HG02759 (cell line): ENCODE data around the gene TMEM271.

Experiments
- ATAC-seq: cut with Tn5 transposase; IDR thresholded peaks from one replicate; pipeline ENCODE4 v1.9.1; 2021; ENCODE audit warnings: mild to moderate bottlenecking, moderate library complexity; ENCODE audit not compliant: unreplicated experiment

Gene TMEM271

DNA sequence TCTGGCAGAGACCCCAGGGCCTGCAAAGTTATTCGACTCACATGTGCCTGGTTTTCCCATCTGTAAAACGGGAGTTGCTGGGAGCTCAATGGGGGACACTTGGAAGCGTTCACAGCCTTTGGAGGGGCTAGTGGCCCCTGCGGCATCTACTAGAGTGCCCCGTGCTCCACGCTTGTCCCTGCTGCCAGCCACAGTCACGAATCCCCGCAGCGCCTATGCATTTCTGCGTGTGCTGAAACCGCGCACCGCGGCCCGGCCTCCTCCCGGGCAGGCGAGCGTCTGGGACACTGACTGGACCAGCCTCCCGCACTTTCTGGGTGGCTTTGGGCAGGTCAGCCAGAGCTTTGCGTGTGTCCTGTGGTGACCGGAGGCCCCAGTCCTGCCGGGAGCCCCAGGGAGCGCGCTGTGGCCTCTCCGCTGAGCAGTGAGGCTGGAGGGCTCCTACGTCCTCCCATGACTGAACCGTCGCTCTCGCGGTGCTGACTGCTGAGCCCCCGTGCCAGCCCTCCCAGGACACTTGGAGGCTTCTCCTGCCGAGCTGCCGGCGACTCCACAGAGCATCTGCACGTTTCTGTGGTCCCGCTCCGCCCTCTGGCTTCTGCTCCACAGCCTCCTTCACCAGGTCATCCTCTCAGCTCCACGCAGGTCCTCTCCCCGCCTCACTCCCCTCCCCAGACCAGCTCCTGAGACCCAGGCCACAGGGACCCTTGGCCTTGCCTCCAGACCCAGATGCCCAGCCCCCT is 40.7 kb downstream of the TMEM271 start:
- no peak for ATAC-seq

DNA sequence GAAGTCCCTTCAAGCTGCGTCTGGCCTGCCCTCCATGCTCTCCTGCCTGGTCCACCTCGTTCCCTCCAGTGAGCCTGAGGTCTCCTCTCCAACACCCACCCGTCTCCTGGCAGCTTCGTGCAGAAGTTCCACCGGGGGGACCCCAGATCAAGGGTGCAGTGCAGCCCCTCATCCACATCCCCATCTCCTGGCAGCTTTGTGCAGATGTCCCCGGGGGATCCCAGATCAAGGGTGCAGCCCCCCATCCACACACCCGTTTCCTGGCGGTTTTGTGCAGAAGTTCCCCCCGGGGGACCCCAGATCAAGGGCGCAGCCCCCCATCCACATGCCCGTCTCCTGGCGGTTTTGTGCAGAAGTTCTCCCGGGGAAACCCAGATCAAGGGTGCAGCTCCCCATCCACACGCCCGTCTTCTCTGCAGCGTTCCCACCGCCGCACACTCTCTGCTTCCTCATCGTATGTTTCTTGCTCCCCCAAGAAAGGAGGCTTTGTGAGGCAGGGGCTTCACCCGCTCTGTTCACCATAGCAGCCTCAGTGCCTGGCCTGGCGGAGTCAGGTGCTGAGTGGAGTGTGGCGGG is 41.4 kb downstream of the TMEM271 start:
- no peak for ATAC-seq

DNA sequence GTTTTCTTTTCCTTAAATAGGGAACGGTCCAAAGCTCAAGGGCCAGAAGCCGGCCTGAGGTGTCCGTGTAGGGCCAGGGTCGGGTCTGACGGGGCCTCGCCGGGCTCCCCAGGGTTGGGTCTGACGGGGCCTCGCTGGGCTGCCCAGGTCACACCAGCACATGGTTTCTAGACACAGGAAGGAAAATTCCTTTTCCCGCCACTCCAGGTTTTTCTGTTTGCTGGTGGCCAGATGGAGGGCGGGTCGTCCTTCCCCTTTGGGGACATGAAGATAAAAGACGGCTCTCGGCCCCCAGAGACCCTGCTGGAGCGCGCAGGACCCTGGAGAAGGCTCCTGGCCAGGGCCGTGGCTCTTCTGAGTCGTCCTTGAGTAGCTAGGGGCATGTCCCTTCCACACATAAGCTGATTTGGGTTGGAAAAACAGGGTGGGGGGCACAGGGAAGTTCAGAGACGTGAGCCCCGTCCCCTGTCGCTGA is 42.0 kb downstream of the TMEM271 start:
- ATAC-seq = no peak

DNA sequence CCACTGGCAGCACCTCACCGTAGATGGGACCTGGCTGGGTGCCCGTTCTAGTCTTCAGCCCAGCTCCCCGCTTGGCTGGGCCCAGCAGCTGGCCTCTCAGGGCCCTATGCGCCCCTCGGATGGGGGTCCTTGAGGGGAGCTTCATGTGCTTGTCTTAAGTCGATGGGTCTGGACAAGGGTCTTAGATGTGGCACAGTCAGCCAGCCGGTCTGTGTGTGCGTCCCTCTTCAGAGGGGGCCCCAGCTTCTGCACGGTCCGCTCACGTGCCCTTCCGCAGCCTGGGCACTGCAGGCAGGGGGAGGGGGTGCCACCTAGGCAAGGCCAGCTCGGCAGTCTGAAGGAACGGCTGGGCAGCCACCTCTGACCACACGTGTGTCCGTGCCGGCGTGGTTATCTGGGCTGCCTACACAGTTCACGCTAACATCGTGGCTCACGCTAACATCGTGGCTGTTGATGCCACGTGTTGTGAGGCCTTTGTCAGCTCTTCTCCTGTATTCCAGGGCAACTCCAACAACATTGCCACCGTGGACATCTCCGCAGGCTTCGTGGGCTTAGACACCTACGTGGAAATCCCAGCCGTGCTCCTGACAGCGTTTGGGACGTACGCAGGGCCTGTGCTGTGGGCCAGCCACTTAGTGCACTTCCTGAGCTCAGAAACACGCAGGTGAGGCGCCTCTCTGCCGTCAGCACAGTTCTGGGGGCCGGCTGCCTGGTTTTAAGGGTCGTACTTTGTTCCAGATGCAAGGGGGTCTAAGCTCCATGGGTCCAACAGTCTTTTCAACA is 42.6 kb downstream of the TMEM271 start:
- ATAC-seq = no peak

DNA sequence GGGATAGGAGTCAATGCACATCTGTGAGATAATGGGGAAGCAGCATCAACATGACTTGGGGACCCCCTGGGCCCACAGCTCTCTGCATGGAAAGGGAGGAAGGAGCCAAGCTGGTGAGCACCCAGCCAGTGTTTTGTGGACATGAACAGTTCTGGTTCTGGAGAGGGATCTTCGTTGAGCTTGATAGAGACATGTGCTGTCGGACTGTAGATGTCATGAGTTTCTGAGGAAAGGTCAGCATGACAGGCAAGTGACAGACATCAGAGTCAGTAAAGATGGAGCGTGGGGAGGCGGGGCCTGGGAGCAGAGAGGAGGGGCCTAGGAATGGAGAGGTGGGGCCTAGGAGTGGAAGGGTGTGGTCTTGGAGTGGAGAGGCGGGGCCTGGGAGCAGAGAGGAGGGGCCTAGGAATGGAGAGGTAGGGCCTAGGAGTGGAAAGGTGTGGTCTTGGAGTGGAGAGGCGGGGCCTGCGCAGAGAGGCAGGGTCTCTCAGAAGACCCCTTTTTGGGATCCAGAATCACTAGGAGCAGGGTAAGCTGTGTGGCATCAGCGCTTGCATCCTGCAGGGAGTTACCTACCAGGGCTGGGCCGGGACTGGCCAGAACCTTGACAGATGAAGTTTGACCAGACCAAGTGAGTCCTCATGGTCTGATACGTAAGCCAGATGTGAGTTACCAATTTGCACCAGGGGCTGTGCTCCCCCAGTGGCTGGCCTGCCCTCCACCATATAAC is 43.3 kb downstream of the TMEM271 start:
- no peak for ATAC-seq

DNA sequence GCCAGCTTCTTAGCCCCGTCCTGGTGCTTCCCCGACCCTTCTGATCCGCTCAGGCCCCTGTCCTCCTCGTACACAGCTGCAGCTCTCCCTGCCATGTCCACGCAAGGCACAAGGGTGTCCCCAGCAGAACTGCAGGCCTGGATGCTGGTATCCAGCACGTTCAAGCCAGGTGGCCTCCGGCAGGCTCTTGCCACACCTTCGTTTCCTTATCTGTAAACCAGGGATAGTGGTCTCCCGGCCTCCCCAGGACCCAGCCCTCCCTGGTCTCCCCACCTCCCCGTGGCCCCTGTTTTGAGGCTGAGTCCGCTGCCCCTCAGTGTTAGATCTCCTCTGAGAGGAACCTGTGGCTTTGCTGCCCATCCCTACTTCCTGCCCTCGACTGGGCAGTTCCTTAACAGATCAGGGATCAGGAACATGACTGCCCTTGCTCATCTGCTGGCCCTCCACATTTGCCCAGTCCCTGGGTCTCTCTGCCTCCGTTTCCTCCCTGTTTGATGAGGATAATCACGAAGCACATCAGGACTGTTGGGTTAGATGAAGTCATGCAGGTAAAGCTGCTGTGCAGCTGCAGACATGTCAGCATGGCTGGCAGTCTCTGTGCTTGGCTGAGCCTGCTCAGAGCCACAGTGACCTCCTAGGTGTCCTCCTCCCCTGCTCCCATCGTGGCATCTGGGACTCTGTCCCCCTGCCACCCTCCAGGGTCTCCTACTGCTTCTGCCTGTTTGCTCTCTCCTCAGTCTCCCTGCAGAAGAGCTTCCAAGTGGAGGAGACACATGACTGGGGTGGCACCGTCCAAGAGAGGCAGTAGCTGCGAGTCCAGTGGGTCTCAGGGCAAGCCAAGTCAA is 44.2 kb downstream of the TMEM271 start:
- ATAC-seq = no peak

DNA sequence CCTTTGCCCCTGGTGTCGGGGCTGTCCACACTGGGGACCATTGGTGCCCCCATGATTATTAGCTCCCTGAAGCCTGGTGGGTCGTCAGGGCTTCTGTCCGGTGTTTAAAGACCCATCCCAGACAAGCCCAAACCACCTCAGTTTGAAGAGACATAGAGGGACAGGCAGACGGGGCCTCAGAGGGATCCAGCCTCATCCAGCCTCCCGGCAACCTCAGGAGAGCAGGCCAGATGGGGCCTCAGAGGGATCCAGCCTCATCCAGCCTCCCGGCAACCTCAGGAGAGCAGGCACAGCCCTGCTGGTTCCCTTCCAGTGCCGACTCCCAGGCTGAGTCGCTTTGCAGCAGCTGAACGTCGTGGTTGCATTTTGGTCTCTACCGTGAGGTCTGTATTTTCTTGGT is 45.0 kb downstream of the TMEM271 start:
- ATAC-seq = no peak

DNA sequence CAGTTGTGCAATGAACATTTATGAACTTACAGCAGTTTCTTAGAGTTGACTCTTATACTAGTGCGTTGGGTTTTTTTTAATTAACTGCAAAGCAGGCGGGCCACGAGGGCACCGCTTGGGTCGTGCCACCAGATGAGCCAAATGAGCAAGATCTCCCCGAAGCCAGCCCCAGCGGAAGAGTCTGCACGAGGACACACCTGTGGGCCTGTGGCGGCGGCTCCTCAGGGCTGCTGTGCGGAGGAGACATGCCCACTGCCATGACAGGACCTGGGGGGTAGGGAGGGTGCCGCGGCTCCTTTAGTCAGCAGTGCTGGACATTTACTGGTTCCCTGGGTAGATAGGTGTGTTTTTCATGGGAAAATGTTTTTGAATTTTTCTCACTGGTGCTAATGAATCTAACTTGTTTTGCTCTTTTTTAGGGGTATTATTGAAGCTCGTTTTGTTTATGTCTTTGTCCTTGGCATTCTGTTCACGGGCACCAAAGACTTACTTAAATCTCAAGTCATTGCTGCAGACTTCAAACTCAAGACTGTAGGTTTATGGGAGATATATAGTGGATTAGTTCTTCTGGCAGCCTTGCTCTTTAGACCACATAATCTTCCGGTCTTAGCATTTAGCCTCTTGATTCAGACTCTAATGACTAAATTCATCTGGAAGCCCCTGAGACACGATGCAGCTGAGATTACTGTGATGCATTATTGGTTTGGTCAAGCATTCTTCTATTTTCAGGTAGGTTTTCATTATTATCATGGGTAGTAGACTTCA is 45.9 kb downstream of the TMEM271 start:
- ATAC-seq = no peak

DNA sequence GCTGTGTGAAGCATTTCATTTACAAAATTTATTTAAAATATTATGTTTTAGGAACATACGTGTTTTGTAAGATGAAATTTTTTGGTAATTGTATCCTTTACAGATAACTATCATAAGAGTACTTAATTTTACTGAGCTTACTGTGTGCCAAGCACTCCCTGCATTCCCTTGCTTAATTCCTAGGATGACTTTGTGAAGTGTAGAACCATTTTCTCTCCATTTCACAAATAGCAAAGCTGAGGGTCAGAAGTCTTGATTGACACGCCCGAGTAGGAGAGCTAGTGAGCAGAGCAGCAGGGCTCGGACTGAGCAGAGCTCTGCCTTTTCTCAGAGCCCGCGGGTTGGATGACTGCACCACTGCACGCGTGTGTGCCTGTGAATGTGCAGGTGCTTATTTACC is 46.5 kb downstream of the TMEM271 start:
- ATAC-seq = no peak

DNA sequence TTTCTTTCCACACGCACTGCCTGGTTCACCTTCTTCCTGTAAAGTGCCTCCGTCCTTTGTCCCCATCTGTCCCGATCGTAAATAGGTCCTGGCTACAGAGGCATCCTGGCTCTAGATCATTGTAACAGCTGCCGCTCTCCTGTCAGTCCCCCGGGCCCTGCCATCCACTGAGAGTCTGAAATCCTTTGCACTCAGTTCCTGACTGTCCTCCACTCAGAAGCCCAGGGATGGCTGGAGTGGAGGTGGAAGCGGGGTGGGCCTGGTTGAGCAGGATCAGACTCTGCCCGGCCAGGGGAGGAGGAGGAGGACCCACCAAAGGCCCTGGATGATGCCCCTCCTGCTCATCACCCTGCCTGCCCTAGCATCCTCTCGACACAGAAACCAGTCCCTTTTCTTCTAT is 47.3 kb downstream of the TMEM271 start:
- no peak for ATAC-seq

DNA sequence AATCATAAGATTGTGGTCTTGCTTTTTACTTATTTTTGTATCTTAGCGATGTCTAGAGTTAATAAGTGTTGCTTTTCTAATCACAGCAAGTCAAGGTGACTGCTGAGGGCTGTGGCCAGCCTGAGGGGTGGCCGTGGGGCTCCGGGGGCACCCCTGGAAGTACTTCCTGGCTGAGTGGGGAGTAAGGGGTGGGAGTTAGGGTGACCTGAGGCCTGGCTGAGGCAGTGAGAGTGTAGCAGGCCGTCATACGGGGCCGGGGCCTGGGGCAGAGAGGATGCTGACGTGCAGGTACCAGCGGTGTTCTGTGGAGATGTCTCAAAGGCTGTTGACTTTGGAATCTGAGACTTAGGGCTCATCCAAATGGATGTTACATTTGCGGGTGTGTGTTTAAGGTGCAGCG is 47.8 kb downstream of the TMEM271 start:
- ATAC-seq = no peak

DNA sequence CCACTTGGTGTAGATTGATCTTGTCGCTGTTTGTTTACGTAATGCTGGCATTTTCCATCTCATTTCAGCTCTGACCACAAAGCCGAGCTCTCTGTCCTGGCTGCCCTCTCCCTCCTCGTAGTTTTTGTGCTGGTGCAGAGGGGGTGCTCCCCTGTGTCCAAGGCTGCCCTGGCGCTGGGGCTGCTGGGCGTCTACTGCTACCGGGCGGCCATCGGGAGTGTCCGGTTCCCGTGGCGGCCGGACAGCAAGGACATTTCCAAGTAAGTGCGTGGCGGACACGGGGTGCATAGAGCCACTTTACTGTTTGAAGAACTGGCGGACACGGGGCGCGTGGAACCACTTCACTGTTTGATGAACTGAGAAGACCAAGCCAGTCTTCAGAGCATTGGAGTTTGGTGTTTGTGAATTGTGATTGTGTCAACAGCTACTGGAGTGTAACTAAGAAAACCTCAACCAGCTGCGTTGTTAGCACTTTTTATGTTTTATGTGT is 49.1 kb downstream of the TMEM271 start:
- ATAC-seq = no peak

DNA sequence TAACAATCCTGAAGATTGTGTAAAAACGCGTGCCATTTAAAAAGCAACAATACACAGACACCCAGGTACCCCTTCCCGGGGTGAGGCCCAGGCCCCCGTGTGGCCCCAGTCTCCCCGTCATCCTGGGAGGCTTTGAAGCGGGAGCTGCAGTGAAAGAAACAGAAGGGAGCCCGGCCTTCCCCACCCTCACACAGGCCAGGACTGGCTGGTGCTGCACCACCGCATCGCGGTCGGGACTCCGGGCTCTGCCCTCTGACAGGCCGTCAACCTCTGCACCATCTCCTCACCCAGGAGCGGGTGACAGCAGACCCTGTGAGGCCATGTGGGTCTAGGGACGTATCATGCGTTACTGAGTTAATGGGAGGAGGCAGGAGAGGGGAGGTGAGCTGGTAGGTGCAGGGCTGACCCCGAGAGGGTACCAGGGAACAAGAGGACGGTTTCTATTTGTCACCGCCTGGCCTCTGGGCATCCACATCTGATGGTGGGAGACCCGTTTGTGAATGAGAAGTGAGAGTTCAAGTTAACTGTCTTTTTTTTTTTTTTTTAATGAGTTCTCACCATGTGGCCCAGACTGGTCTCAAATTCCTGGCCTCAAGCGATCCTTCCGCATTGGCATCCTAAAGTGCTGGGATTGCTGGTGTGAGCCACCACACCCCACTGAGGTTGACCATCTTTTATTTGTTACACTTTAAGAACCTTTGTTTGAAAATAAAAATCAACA is 49.7 kb downstream of the TMEM271 start:
- ATAC-seq = no peak

DNA sequence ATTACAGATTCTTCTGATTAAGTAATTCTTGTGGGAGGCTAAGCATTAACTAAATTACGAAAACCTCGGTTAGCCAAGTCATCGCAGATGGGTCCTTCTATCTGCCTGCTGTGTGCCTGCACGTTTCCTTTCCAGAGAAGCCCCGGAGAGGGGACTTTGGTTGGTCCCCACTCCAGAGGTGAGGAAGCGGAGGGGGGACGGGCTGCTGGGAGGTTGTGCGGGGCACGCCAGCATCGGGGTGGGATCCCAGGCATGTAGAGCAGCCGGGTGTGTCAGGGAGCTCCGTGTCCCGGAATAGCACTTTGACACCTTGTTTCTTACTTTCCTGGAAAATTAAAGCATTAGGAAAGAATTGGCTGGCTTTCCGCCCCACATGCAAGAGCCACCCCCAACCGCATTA is 50.4 kb downstream of the TMEM271 start:
- ATAC-seq = no peak

DNA sequence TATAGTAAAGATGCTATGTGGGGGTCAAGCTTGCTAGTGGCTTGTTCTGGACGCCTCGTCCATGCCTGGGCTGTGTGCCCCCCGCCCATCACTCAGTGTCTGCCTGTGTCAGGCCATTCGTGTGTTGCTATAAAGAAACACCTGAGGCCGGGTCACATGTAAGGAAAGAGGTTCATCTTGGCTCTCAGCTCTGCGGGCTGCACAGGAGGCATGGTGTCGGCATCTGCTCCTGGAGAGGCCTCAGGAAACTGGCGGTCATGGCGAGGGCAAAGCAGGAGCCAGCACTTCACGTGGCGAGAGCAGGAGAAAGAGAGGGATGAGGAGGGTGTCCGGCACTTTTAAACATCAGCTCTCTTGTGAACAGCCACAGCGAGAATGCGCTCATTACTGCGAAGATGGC is 51.9 kb downstream of the TMEM271 start:
- ATAC-seq = no peak
